Measurements from ENCODE around the gene LPP. TPM values are rescaled to one million over a fixed set of nuclear protein-coding genes. Genes with fewer than 3 reads are reported as not detected.

LPP gene
- total RNA-seq, 1 experiment from 2014 or later, result 20.4 TPM

- CTCF ChIA-PET, result no interaction called here
- Histone ChIP-seq H2AFZ (ENCODE audit: low read length) (no peak overlapping the region), H4K20me1 (ENCODE audit: low read length) (no peaks in the 10 kb centered on the region), H3K27ac (ENCODE audit: low read length) (no peak overlapping the region), H3F3A (ENCODE audit: low read length, unreplicated experiment) (no peaks in the 10 kb centered on the region), H3K9ac (ENCODE audit: low read length) (no peak overlapping the region), H3K9me2 (replicated peaks; ENCODE audit: low read length) (no peaks in the 10 kb centered on the region), H3K27me3 (ENCODE audit: low read length) (no peaks in the 10 kb centered on the region), H3K36me3 (ENCODE audit: low read depth, low read length) (no peaks in the 10 kb centered on the region), H3K9me3 (ENCODE audit: low read length) (no peaks in the 10 kb centered on the region), H3K4me3 (ENCODE audit: low read length) (no peak overlapping the region), H3K4me1 (ENCODE audit: insufficient read depth, low read length) (peaks cover 20% of the 10 kb centered on the region), H3K4me2 (ENCODE audit: low read length) (no peak overlapping the region), H3K79me2 (ENCODE audit: low read length) (no peaks in the 10 kb centered on the region)
- no TSS peak for BruUV-seq (replicated peaks)
- DNase-seq (no peak), ATAC-seq (no peak)
- POLR2A ChIA-PET (ENCODE audit: unreplicated experiment), result interaction anchor here (0.6 kb wide), 1 partner anchor 202 kb away, joined by 3 read pairs; no protein-coding TSS in a partner anchor
- intact Hi-C loops (cut with micrococcal nuclease), result loop anchor here (10.0 kb wide), 1 partner anchor 145 kb away; no protein-coding TSS in a partner anchor
- no peak for TF ChIP-seq EZH2phosphoT487 (IDR thresholded peaks at IDR 0.05; ENCODE audit: borderline replicate concordance, low read length)
- no peak for TF ChIP-seq EZH2 (IDR thresholded peaks at IDR 0.05; ENCODE audit: low read length, unreplicated experiment)
- no peak for TF ChIP-seq CTCF (conservative IDR thresholded peaks at IDR 0.05; ENCODE audit: low read depth, low read length)
Measured at GRCh38 chr3:188680189-188680588, 526.2 kb downstream of the LPP start.

- H3K4me1 ChIP-seq (ENCODE audit: insufficient read depth, low read length), result peaks cover 20% of the 10 kb centered on the region
- H2AFZ ChIP-seq (ENCODE audit: low read length), result no peak overlapping the region
- no peak overlapping the region for H3K27ac ChIP-seq (ENCODE audit: low read length)
- intact Hi-C loops (cut with micrococcal nuclease), result loop anchor here (10.0 kb wide), 1 partner anchor 146 kb away; no protein-coding TSS in a partner anchor
- no peak for ATAC-seq
- no peaks in the 10 kb centered on the region for H4K20me1 ChIP-seq (ENCODE audit: low read length)
- no peaks in the 10 kb centered on the region for H3K9me3 ChIP-seq (ENCODE audit: low read length)
- ChIA-PET CTCF (no interaction called here), POLR2A (ENCODE audit: unreplicated experiment) (interaction anchor here (0.6 kb wide), 1 partner anchor 202 kb away, joined by 3 read pairs; no protein-coding TSS in a partner anchor)
- no peaks in the 10 kb centered on the region for H3K27me3 ChIP-seq (ENCODE audit: low read length)
- H3K9me2 ChIP-seq (replicated peaks; ENCODE audit: low read length), result no peaks in the 10 kb centered on the region
- BruUV-seq (replicated peaks), result no TSS peak
- H3K36me3 ChIP-seq (ENCODE audit: low read depth, low read length), result no peaks in the 10 kb centered on the region
- H3K4me3 ChIP-seq (ENCODE audit: low read length), result no peak overlapping the region
- no peaks in the 10 kb centered on the region for H3K79me2 ChIP-seq (ENCODE audit: low read length)
- no peak overlapping the region for H3K4me2 ChIP-seq (ENCODE audit: low read length)
- H3F3A ChIP-seq (ENCODE audit: low read length, unreplicated experiment), result no peaks in the 10 kb centered on the region
- no peak for TF ChIP-seq CTCF (conservative IDR thresholded peaks at IDR 0.05; ENCODE audit: low read depth, low read length)
- no peak for TF ChIP-seq EZH2 (IDR thresholded peaks at IDR 0.05; ENCODE audit: low read length, unreplicated experiment)
- no peak for TF ChIP-seq EZH2phosphoT487 (IDR thresholded peaks at IDR 0.05; ENCODE audit: borderline replicate concordance, low read length)
- DNase-seq, result no peak
- no peak overlapping the region for H3K9ac ChIP-seq (ENCODE audit: low read length)
Measured at GRCh38 chr3:188680605-188681004, 526.6 kb downstream of the LPP start.

GRCh38 chr3:188682316-188682715, 528.4 kb downstream of the LPP start:
- no peaks in the 10 kb centered on the region for H3K9me3 ChIP-seq (ENCODE audit: low read length)
- H3K36me3 ChIP-seq (ENCODE audit: low read depth, low read length), result no peaks in the 10 kb centered on the region
- no peaks in the 10 kb centered on the region for H3K9me2 ChIP-seq (replicated peaks; ENCODE audit: low read length)
- H4K20me1 ChIP-seq (ENCODE audit: low read length), result no peaks in the 10 kb centered on the region
- no TSS peak for BruUV-seq (replicated peaks)
- CTCF ChIA-PET, result no interaction called here
- no peak for TF ChIP-seq EZH2 (IDR thresholded peaks at IDR 0.05; ENCODE audit: low read length, unreplicated experiment)
- TF ChIP-seq EZH2phosphoT487 (IDR thresholded peaks at IDR 0.05; ENCODE audit: borderline replicate concordance, low read length), result no peak
- TF ChIP-seq CTCF (conservative IDR thresholded peaks at IDR 0.05; ENCODE audit: low read depth, low read length), result no peak
- intact Hi-C loops (cut with micrococcal nuclease), result loop anchor here (10.0 kb wide), 1 partner anchor 148 kb away; no protein-coding TSS in a partner anchor
- H2AFZ ChIP-seq (ENCODE audit: low read length), result no peak overlapping the region
- H3K9ac ChIP-seq (ENCODE audit: low read length), result no peak overlapping the region
- no peaks in the 10 kb centered on the region for H3K79me2 ChIP-seq (ENCODE audit: low read length)
- POLR2A ChIA-PET (ENCODE audit: unreplicated experiment), result no interaction called here
- H3K4me2 ChIP-seq (ENCODE audit: low read length), result peak overlapping the region; percentile 34; the same call in 1 of the 2 replicates
- ATAC-seq (no peak), DNase-seq (no peak)
- H3K27me3 ChIP-seq (ENCODE audit: low read length), result no peaks in the 10 kb centered on the region
- H3K4me3 ChIP-seq (ENCODE audit: low read length), result no peak overlapping the region
- no peaks in the 10 kb centered on the region for H3F3A ChIP-seq (ENCODE audit: low read length, unreplicated experiment)
- H3K4me1 ChIP-seq (ENCODE audit: insufficient read depth, low read length), result peaks cover 20% of the 10 kb centered on the region
- peak overlapping the region; percentile 29 for H3K27ac ChIP-seq (ENCODE audit: low read length)

Data from PC-3 (cell line).